Pancreas (tissue), 10 donors: ENCODE results near the gene STK11IP. TPM values are rescaled to one million over a fixed set of nuclear protein-coding genes. Genes with fewer than 3 reads are reported as not detected.

Experiments used
- ATAC-seq, 4 donors: fragments of 200-7000 bp; cut with Tn5 transposase; one replicate each; pipeline versions ENCODE4 v1.8.0 to v1.9.1; 2020; ENCODE audit warnings: mild to moderate bottlenecking in 4 of 4, moderate library complexity in 4 of 4
- DNase-seq, 6 donors: peaks; one replicate each; pipeline ENCODE4 v3.0.0-alpha.2; 2020
- FAIRE-seq: peaks from 2 replicates; lab custom pipeline; 2012; peaks lifted over from hg19 to GRCh38; lab: Jason Lieb, UNC
- H3K27ac ChIP-seq, 4 donors: fragments of 200-600 bp; sonication (generic); 1 replicate in 3 of 4; 2 replicates in 1 of 4; pipeline versions ENCODE4 v1.5.0 to v1.8.0; 2020
- H3K27me3 ChIP-seq, 4 donors: fragments of 200-600 bp; one replicate each; pipeline ENCODE4 v1.8.0; 2021
- H3K36me3 ChIP-seq, 3 donors: fragments of 200-600 bp; sonication (generic) in 1 of 3; one replicate each; pipeline versions ENCODE4 v1.5.0 to v1.8.0; 2020 to 2021
- H3K4me1 ChIP-seq, 3 donors: fragments of 200-600 bp; one replicate each; pipeline ENCODE4 v1.8.0; 2021
- H3K4me3 ChIP-seq, 4 donors: fragments of 200-600 bp; sonication (generic) in 2 of 4; one replicate each; pipeline versions ENCODE4 v1.5.0 to v1.8.0; 2020 to 2021
- H3K9me3 ChIP-seq, 4 donors: fragments of 200-600 bp; one replicate each; pipeline ENCODE4 v1.8.0; 2021
- WGBS, 2 donors: extraction: QIAGEN DNeasy Blood & Tissue Kit; methylation state at CpG; one replicate each; pipeline ENCODE4 v1.1.7; 2013; 5-methylcytosine and 5-hydroxymethylcytosine counted together
- intact Hi-C, 3 donors: fragments of 100-400 bp; cut with DNase I; formaldehyde crosslinking; loops; one replicate each; pipeline versions ENCODE4 v1.11.1 to v1.14.2; 2022
- polyA plus RNA-seq, 2 donors: library from polyadenylated mRNA; stranded (reverse); fragments of 200-250 nt; gene quantifications; one replicate each; pipeline ENCODE4 v1.2.3, GENCODE V29; 2013
- total RNA-seq, 6 donors: library from RNA; stranded (reverse); fragmentation: NEBNext Ultra II Directional in 4 of 6; extraction: Animal tissue kit (Norgen Biotek cat#: 25700) in 4 of 6; gene quantifications; one replicate each; pipeline versions ENCODE4 v1.2.1 to v1.2.4, GENCODE V29; 2021 to 2023
- TF ChIP-seq, protein P1 (sequence below), 4 donors: fragments of 200-600 bp; sonication (generic) in 3 of 4; IDR thresholded peaks; one replicate each; pipeline versions ENCODE4 v1.5.0 to v1.8.0; 2021; ENCODE audit warnings: antibody characterized with exemption in 4 of 4
- donor health status: healthy with polysubstance abuse.
- donor health status: DM: no; HTN: no; CAD: no; lungs with moderate emphysema.
- donor health status: DM: no; HTN: no; CAD: no.
- donor health status: control.
- donor health status: control.
- donor health status: Bipolar disorder and iron deficiency.
- donor health status: DM: yes; HTN: yes; CAD: no.
- donor health status: DM: no; HTN: no; CAD: no.
- donor health status: DM: no; HTN: no; CAD: no.
- donor health status: DM: yes; HTN: yes; CAD: no.

Gene STK11IP
- total and polyA plus RNA-seq, 8 donors, result 9.0 to 43.8 (median 13.7) TPM

- intact Hi-C loops, result no loop called here
- no peaks in the 10 kb centered on the region for H3K9me3 ChIP-seq
- peaks cover 0 to 9% (median 4%) of the 10 kb centered on the region in 3 donors for H3K4me1 ChIP-seq
- FAIRE-seq (no peak), ATAC-seq (peak; percentile 92 to 96 (median 95)), DNase-seq (peak; percentile 82 to 97 (median 94))
- H3K27ac ChIP-seq, result peak overlapping the region in 2 of 4 donors; percentile 22 to 63
- WGBS, 2 donors, result 0 to 1% methylated on average over 87 to 99 of the region's 99 CpGs
- H3K36me3 ChIP-seq, result no peaks in the 10 kb centered on the region
- peak overlapping the region; percentile 41 to 67 (median 60) for H3K4me3 ChIP-seq
- TF ChIP-seq, protein P1, sequence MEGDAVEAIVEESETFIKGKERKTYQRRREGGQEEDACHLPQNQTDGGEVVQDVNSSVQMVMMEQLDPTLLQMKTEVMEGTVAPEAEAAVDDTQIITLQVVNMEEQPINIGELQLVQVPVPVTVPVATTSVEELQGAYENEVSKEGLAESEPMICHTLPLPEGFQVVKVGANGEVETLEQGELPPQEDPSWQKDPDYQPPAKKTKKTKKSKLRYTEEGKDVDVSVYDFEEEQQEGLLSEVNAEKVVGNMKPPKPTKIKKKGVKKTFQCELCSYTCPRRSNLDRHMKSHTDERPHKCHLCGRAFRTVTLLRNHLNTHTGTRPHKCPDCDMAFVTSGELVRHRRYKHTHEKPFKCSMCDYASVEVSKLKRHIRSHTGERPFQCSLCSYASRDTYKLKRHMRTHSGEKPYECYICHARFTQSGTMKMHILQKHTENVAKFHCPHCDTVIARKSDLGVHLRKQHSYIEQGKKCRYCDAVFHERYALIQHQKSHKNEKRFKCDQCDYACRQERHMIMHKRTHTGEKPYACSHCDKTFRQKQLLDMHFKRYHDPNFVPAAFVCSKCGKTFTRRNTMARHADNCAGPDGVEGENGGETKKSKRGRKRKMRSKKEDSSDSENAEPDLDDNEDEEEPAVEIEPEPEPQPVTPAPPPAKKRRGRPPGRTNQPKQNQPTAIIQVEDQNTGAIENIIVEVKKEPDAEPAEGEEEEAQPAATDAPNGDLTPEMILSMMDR (IDR thresholded peaks at IDR 0.05), result no peak
- no peaks in the 10 kb centered on the region for H3K27me3 ChIP-seq
Observed at GRCh38 chr2:219552382-219553167, 45.1 kb upstream of the STK11IP start.

GRCh38 chr2:219553168-219553417, 44.6 kb upstream of the STK11IP start:
- TF ChIP-seq, protein P1 (IDR thresholded peaks at IDR 0.05), result no peak
- 5 to 9% methylated on average over 7 of the region's 7 CpGs for whole genome bisulfite sequencing, 2 donors
- no peak for ATAC-seq
- Histone ChIP-seq H3K4me3 (peak overlapping the region; percentile 41 to 67 (median 60)), H3K27me3 (no peaks in the 10 kb centered on the region), H3K9me3 (no peaks in the 10 kb centered on the region), H3K36me3 (no peaks in the 10 kb centered on the region), H3K27ac (no peak overlapping the region), H3K4me1 (peaks cover 0 to 9% (median 4%) of the 10 kb centered on the region in 3 donors)
- FAIRE-seq, result no peak
- DNase-seq, result peak in 1 of 6 donors; percentile 81
- intact Hi-C loops, result no loop called here

DNA sequence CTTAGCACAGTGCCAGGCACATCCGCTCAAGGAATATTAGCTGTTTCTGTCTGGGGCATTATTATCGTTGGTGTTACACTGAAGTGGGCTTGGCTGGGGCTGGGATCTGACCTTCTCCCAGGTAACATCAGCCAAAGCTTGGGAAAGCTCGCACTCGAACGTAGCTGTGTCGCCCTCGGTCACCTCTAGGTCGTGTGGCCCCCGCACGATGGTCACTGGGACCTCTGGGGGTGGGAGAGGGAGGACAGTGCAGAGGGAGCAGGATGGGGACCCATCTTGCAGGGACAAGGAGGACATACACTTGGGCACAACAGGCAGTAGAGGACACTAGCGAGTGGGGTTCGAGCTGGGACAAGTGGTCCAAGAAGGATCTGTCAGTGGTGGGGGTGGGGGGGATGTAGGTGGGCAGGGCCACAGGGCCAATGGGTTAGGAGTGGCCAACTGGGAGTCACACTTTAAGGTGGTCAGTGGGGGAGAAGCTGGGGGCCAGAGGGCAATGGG, 44.1 kb upstream of the STK11IP start:
- no peak overlapping the region for H3K27ac ChIP-seq
- no peak overlapping the region for H3K4me3 ChIP-seq
- TF ChIP-seq, protein P1 (IDR thresholded peaks at IDR 0.05), result no peak
- FAIRE-seq, result no peak
- no peak for DNase-seq
- no peak for ATAC-seq
- peaks cover 0 to 9% (median 4%) of the 10 kb centered on the region in 3 donors for H3K4me1 ChIP-seq
- no peaks in the 10 kb centered on the region for H3K27me3 ChIP-seq
- 66 to 72% methylated on average over 12 of the region's 12 CpGs for WGBS, 2 donors
- H3K9me3 ChIP-seq, result no peaks in the 10 kb centered on the region
- H3K36me3 ChIP-seq, result no peaks in the 10 kb centered on the region
- intact Hi-C loops, result no loop called here

- no peak overlapping the region for H3K27ac ChIP-seq
- peaks cover 0 to 9% (median 4%) of the 10 kb centered on the region in 3 donors for H3K4me1 ChIP-seq
- TF ChIP-seq, protein P1 (IDR thresholded peaks at IDR 0.05), result no peak
- ATAC-seq (no peak), FAIRE-seq (no peak), DNase-seq (peak in 2 of 6 donors; percentile 60 to 84)
- no peaks in the 10 kb centered on the region for H3K9me3 ChIP-seq
- no peaks in the 10 kb centered on the region for H3K36me3 ChIP-seq
- H3K27me3 ChIP-seq, result no peaks in the 10 kb centered on the region
- H3K4me3 ChIP-seq, result no peak overlapping the region
- intact Hi-C loops, result no loop called here
- 89 to 92% methylated on average over 15 of the region's 15 CpGs for WGBS, 2 donors
Observed at GRCh38 chr2:219554350-219554749, 43.3 kb upstream of the STK11IP start.

DNA sequence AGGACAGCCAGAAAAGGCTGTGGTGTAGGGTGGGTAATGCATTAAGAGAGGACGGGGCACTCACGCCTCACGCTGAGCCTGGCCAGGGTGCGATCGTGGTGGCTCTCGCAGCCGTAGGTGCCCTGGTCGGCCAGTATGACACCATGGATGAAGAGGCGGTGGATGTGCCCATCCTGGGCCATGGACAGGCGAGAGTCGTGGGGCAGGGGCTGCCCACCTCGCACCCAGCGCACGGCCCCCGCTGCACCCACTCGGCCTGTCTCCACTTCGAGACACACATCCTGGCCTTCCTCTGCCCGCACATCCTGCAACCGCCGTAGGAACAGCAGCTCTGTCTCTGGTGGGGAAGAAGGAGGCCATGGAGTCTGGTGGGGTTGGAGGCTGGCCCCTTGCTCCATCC, 41.7 kb upstream of the STK11IP start:
- FAIRE-seq, result no peak

More for the DNA sequence above, 41.7 kb upstream of the STK11IP start:
- Histone ChIP-seq H3K27me3 (no peaks in the 10 kb centered on the region), H3K9me3 (no peaks in the 10 kb centered on the region), H3K27ac (no peak overlapping the region), H3K4me3 (no peak overlapping the region), H3K36me3 (no peaks in the 10 kb centered on the region), H3K4me1 (peaks cover 0 to 9% (median 4%) of the 10 kb centered on the region in 3 donors)
- ATAC-seq (no peak), DNase-seq (peak in 2 of 6 donors; percentile 21 to 61)
- TF ChIP-seq, protein P1 (IDR thresholded peaks at IDR 0.05), result no peak
- intact Hi-C loops, result no loop called here
- 95 to 97% methylated on average over 20 of the region's 20 CpGs for WGBS, 2 donors
